Measurements from ENCODE around the gene GSE1. TPM values are rescaled to one million over a fixed set of nuclear protein-coding genes. Genes with fewer than 3 reads are reported as not detected.

Gene GSE1
- total RNA-seq, 1 experiment from 2014 or later: 38.4 TPM

- TF ChIP-seq, protein P1, sequence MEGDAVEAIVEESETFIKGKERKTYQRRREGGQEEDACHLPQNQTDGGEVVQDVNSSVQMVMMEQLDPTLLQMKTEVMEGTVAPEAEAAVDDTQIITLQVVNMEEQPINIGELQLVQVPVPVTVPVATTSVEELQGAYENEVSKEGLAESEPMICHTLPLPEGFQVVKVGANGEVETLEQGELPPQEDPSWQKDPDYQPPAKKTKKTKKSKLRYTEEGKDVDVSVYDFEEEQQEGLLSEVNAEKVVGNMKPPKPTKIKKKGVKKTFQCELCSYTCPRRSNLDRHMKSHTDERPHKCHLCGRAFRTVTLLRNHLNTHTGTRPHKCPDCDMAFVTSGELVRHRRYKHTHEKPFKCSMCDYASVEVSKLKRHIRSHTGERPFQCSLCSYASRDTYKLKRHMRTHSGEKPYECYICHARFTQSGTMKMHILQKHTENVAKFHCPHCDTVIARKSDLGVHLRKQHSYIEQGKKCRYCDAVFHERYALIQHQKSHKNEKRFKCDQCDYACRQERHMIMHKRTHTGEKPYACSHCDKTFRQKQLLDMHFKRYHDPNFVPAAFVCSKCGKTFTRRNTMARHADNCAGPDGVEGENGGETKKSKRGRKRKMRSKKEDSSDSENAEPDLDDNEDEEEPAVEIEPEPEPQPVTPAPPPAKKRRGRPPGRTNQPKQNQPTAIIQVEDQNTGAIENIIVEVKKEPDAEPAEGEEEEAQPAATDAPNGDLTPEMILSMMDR (conservative IDR thresholded peaks at IDR 0.05; ENCODE audit: low read depth, low read length): no peak
- no peak for TF ChIP-seq EZH2 (IDR thresholded peaks at IDR 0.05; ENCODE audit: low read length, unreplicated experiment)
- TF ChIP-seq EZH2phosphoT487 (IDR thresholded peaks at IDR 0.05; ENCODE audit: borderline replicate concordance, low read length): no peak
- DNase-seq (no peak), ATAC-seq (no peak)
- Histone ChIP-seq H3K9ac (ENCODE audit: low read length) (no peak overlapping the region), H3K36me3 (ENCODE audit: low read depth, low read length) (no peaks in the 10 kb centered on the region), H3K27ac (ENCODE audit: low read length) (no peak overlapping the region), H4K20me1 (ENCODE audit: low read length) (no peaks in the 10 kb centered on the region), H3K27me3 (ENCODE audit: low read length) (no peaks in the 10 kb centered on the region), H2AFZ (ENCODE audit: low read length) (no peak overlapping the region), H3K79me2 (ENCODE audit: low read length) (no peaks in the 10 kb centered on the region), H3K4me2 (ENCODE audit: low read length) (no peak overlapping the region), H3K4me1 (ENCODE audit: insufficient read depth, low read length) (peaks cover 14% of the 10 kb centered on the region), H3K9me3 (ENCODE audit: low read length) (no peaks in the 10 kb centered on the region), H3K4me3 (ENCODE audit: low read length) (no peak overlapping the region), H3F3A (ENCODE audit: low read length, unreplicated experiment) (no peaks in the 10 kb centered on the region), H3K9me2 (replicated peaks; ENCODE audit: low read length) (no peaks in the 10 kb centered on the region)
- POLR2A ChIA-PET (ENCODE audit: unreplicated experiment): no interaction called here
- intact Hi-C loops (cut with micrococcal nuclease): no loop called here
- BruUV-seq (replicated peaks): no TSS peak
- CTCF ChIA-PET: no interaction called here
Observed at GRCh38 chr16:85605912-85606841, 6.9 kb upstream of the GSE1 start.

DNA sequence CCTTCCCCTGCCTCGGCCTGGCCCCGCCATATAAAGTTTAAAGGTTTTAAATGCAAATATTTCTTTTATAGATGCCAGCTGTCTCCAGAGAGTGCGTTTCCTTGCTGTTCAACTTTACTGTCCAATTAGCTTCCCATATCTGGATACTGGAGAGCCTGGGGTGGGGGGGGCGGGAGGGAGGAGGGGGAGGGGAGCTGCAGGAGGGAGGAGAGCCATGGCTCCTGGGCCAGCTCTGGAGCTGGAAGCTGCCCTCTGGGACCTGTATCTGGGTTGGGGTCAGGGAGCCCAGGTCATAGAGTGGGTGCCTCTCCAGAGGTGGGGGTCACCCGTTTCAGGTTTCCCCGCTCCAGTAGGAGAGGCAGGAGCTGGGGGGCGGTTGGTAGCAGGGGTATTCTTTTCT is 6.2 kb upstream of the GSE1 start:
- Histone ChIP-seq H3K4me2 (ENCODE audit: low read length) (no peak overlapping the region), H3K27ac (ENCODE audit: low read length) (no peak overlapping the region), H3K9ac (ENCODE audit: low read length) (no peak overlapping the region), H4K20me1 (ENCODE audit: low read length) (no peaks in the 10 kb centered on the region), H3K4me3 (ENCODE audit: low read length) (no peak overlapping the region), H3K9me3 (ENCODE audit: low read length) (no peaks in the 10 kb centered on the region), H3K9me2 (replicated peaks; ENCODE audit: low read length) (no peaks in the 10 kb centered on the region), H3K4me1 (ENCODE audit: insufficient read depth, low read length) (peaks cover 14% of the 10 kb centered on the region), H3K27me3 (ENCODE audit: low read length) (no peaks in the 10 kb centered on the region), H3K36me3 (ENCODE audit: low read depth, low read length) (no peaks in the 10 kb centered on the region), H3K79me2 (ENCODE audit: low read length) (no peaks in the 10 kb centered on the region), H3F3A (ENCODE audit: low read length, unreplicated experiment) (no peaks in the 10 kb centered on the region), H2AFZ (ENCODE audit: low read length) (no peak overlapping the region)
- BruUV-seq (replicated peaks): no TSS peak
- POLR2A ChIA-PET (ENCODE audit: unreplicated experiment): no interaction called here
- intact Hi-C loops (cut with micrococcal nuclease): no loop called here
- DNase-seq: no peak
- CTCF ChIA-PET: no interaction called here
- TF ChIP-seq EZH2 (IDR thresholded peaks at IDR 0.05; ENCODE audit: low read length, unreplicated experiment) (no peak), EZH2phosphoT487 (IDR thresholded peaks at IDR 0.05; ENCODE audit: borderline replicate concordance, low read length) (no peak)
- TF ChIP-seq, protein P1 (conservative IDR thresholded peaks at IDR 0.05; ENCODE audit: low read depth, low read length): no peak
- ATAC-seq: no peak

- ChIA-PET CTCF (no interaction called here), POLR2A (ENCODE audit: unreplicated experiment) (no interaction called here)
- Histone ChIP-seq H3K4me3 (ENCODE audit: low read length) (no peak overlapping the region), H3K79me2 (ENCODE audit: low read length) (no peaks in the 10 kb centered on the region), H3F3A (ENCODE audit: low read length, unreplicated experiment) (no peaks in the 10 kb centered on the region), H3K27ac (ENCODE audit: low read length) (no peak overlapping the region), H3K27me3 (ENCODE audit: low read length) (no peaks in the 10 kb centered on the region), H3K4me2 (ENCODE audit: low read length) (no peak overlapping the region), H3K36me3 (ENCODE audit: low read depth, low read length) (no peaks in the 10 kb centered on the region), H3K4me1 (ENCODE audit: insufficient read depth, low read length) (peaks cover 16% of the 10 kb centered on the region), H3K9me2 (replicated peaks; ENCODE audit: low read length) (no peaks in the 10 kb centered on the region), H3K9ac (ENCODE audit: low read length) (no peak overlapping the region), H2AFZ (ENCODE audit: low read length) (no peak overlapping the region), H3K9me3 (ENCODE audit: low read length) (no peaks in the 10 kb centered on the region), H4K20me1 (ENCODE audit: low read length) (no peaks in the 10 kb centered on the region)
- BruUV-seq (replicated peaks): no TSS peak
- ATAC-seq (no peak), DNase-seq (no peak)
- intact Hi-C loops (cut with micrococcal nuclease): no loop called here
- TF ChIP-seq EZH2 (IDR thresholded peaks at IDR 0.05; ENCODE audit: low read length, unreplicated experiment): no peak
- TF ChIP-seq EZH2phosphoT487 (IDR thresholded peaks at IDR 0.05; ENCODE audit: borderline replicate concordance, low read length): no peak
- TF ChIP-seq, protein P1 (conservative IDR thresholded peaks at IDR 0.05; ENCODE audit: low read depth, low read length): no peak
Observed at GRCh38 chr16:85607321-85607765, 5.8 kb upstream of the GSE1 start.

Data from PC-3 (cell line).